DOHH2 (cell line): ENCODE data around the gene FANCG.

ENCODE experiments used
- H3F3A ChIP-seq: fragments of 200-600 bp; sonication (generic), shearing (Covaris generic); 2 replicates; pipeline ENCODE4 v1.6.0; 2016; ENCODE audit warnings: antibody characterized with exemption, mild to moderate bottlenecking; ENCODE audit not compliant: control insufficient read depth, insufficient read depth
- H3K27ac ChIP-seq: fragments of 200-600 bp; sonication (generic); 2 replicates; pipeline ENCODE4 v1.5.1; 2014; ENCODE audit warnings: low read depth, mild to moderate bottlenecking, low read length, moderate library complexity
- H3K27me3 ChIP-seq: fragments of 200-600 bp; sonication (generic); 2 replicates; pipeline ENCODE4 v1.6.1; 2014; ENCODE audit warnings: mild to moderate bottlenecking, low read length, mixed read lengths; ENCODE audit not compliant: control insufficient read depth
- H3K36me3 ChIP-seq: fragments of 200-600 bp; sonication (generic); 2 replicates; pipeline ENCODE4 v1.6.1; 2014; ENCODE audit warnings: mild to moderate bottlenecking, low read length, moderate library complexity, mixed read lengths; ENCODE audit not compliant: control insufficient read depth
- H3K4me1 ChIP-seq: fragments of 200-600 bp; sonication (generic); 2 replicates; pipeline ENCODE4 v1.6.1; 2014; ENCODE audit warnings: mild to moderate bottlenecking, low read length, mixed read lengths; ENCODE audit not compliant: control insufficient read depth
- H3K4me2 ChIP-seq: fragments of 200-600 bp; sonication (generic); 2 replicates; pipeline ENCODE4 v1.6.0; 2014; ENCODE audit warnings: mild to moderate bottlenecking, low read length, moderate library complexity
- H3K4me3 ChIP-seq: fragments of 200-600 bp; sonication (generic); 2 replicates; pipeline ENCODE4 v1.5.1; 2014; ENCODE audit warnings: mild to moderate bottlenecking, low read length, mixed read lengths
- H3K79me2 ChIP-seq: fragments of 200-600 bp; sonication (generic); 2 replicates; pipeline ENCODE4 v1.6.1; 2014; ENCODE audit warnings: mild to moderate bottlenecking, low read length, mixed read lengths; ENCODE audit not compliant: control insufficient read depth
- H3K9me2 ChIP-seq: fragments of 200-600 bp; sonication (generic); replicated peaks from 2 replicates; pipeline ENCODE4 v1.6.1; 2014; ENCODE audit warnings: mild to moderate bottlenecking, low read length, mixed read lengths; ENCODE audit not compliant: control insufficient read depth
- H3K9me3 ChIP-seq: fragments of 200-600 bp; sonication (generic); 2 replicates; pipeline ENCODE4 v1.6.1; 2014; ENCODE audit warnings: antibody characterized with exemption, low read length, mixed read lengths; ENCODE audit not compliant: control insufficient read depth, insufficient read depth
- H4K20me1 ChIP-seq: fragments of 200-600 bp; sonication (generic); 2 replicates; pipeline ENCODE4 v1.6.0; 2014; ENCODE audit warnings: low read depth, mild to moderate bottlenecking, antibody characterized with exemption, low read length, moderate library complexity; ENCODE audit not compliant: control insufficient read depth, insufficient read depth
- CTCF ChIP-seq: fragments of 200-600 bp; sonication (generic); IDR thresholded peaks from one replicate; pipeline ENCODE4 v1.5.1; 2014; ENCODE audit warnings: antibody characterized with exemption, mild to moderate bottlenecking, low read depth, low read length; ENCODE audit not compliant: poor library complexity, severe bottlenecking
- EZH2phosphoT487 ChIP-seq: fragments of 200-600 bp; sonication (generic); IDR thresholded peaks from 2 replicates; pipeline ENCODE4 v1.6.1; 2017; ENCODE audit warnings: borderline replicate concordance, mild to moderate bottlenecking, antibody characterized with exemption, low read length, moderate library complexity, mixed read lengths

Gene FANCG

GRCh38 chr9:35106343-35106730 lies 26.6 kb upstream of the FANCG start:
- TF ChIP-seq EZH2phosphoT487 (no peak), CTCF (no peak)
- H3F3A ChIP-seq: no peaks in the 10 kb centered on the region; the same call in 1 of the 2 replicates
- H3K27me3 ChIP-seq: 0 out of 2 replicates have a peak, but pooled peaks cover 3% of the 10 kb centered on the region
- H3K27ac ChIP-seq: no peak overlapping the region
- peaks cover 25% of the 10 kb centered on the region for H3K4me1 ChIP-seq
- H3K79me2 ChIP-seq: peaks cover 16% of the 10 kb centered on the region
- no peaks in the 10 kb centered on the region for H4K20me1 ChIP-seq
- H3K9me2 ChIP-seq: no peaks in the 10 kb centered on the region
- peaks cover 15% of the 10 kb centered on the region for H3K36me3 ChIP-seq
- no peak overlapping the region for H3K4me2 ChIP-seq
- H3K4me3 ChIP-seq: no peak overlapping the region
- no peaks in the 10 kb centered on the region for H3K9me3 ChIP-seq

DNA sequence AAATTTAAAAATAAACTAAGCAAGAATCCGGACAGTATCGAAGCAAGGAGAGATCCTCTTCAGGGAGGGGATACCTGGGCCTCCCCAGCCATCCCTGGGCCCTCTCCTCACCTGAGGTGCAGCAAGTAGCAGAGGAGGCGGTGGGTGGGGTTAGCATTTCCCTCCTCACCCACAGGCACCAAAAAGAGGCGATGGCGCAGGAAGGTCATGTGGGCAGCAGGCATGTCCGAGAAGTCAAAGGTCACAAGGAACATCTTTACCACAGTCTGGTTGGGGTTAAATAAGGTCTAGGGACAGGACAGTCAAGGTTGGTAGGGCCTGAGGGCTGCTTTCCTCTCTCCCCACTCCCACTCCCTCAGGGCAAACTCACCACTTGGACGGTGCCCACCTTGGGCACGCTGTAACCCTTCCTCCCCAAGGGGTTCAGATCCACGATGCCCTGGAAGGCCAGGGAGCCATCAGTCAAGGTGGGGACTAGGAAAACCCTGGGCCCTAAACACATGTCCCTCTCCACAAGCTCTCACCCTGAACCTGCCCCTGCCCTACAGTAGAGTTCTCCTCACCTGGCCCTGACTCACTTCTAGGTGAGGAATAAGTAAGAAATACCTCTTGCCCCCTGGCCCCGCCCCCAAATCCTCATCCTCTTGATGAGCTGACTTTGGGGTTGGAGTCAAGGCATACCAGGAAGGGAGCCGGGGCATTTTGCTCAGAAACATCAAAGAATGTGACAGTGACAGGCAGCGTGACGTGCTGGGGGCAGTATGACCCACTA lies 26.0 kb upstream of the FANCG start:
- Histone ChIP-seq H3K79me2 (peaks cover 22% of the 10 kb centered on the region), H3K9me3 (no peaks in the 10 kb centered on the region), H3F3A (no peaks in the 10 kb centered on the region; the same call in 1 of the 2 replicates), H3K9me2 (no peaks in the 10 kb centered on the region), H3K4me2 (no peak overlapping the region), H4K20me1 (no peaks in the 10 kb centered on the region), H3K36me3 (peaks cover 21% of the 10 kb centered on the region), H3K4me1 (peaks cover 20% of the 10 kb centered on the region), H3K4me3 (no peak overlapping the region), H3K27ac (no peak overlapping the region), H3K27me3 (0 out of 2 replicates have a peak, but pooled peaks cover 1% of the 10 kb centered on the region)
- no peak for TF ChIP-seq CTCF
- TF ChIP-seq EZH2phosphoT487: no peak

DNA sequence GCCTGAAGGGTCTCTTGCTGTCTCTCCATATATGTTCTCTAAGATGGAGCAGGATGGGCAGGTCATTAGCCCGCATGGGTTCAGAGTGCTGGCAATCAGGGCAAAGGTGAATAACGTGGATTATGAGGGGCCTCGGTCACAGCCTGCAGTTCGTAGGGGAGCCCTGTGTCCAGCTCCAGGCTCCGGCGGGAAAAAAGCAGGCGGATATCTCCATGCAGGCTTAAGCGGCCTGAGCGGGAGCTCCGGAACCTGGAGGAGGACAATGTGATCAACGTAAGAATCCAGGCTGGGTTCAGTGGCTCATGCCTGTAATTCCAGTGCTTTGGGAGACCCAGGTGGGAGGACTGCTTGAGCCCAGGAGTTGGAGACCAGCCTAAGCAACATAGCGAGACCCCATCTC lies 25.4 kb upstream of the FANCG start:
- no peaks in the 10 kb centered on the region for H3K9me2 ChIP-seq
- no peak overlapping the region for H3K4me3 ChIP-seq
- H3K4me2 ChIP-seq: no peak overlapping the region
- no peak overlapping the region for H3K27ac ChIP-seq
- no peaks in the 10 kb centered on the region for H3K27me3 ChIP-seq
- H3K36me3 ChIP-seq: peaks cover 27% of the 10 kb centered on the region
- peaks cover 26% of the 10 kb centered on the region for H3K79me2 ChIP-seq
- no peaks in the 10 kb centered on the region for H4K20me1 ChIP-seq
- peaks cover 18% of the 10 kb centered on the region for H3K4me1 ChIP-seq
- no peaks in the 10 kb centered on the region for H3K9me3 ChIP-seq
- TF ChIP-seq CTCF (no peak), EZH2phosphoT487 (no peak)
- no peaks in the 10 kb centered on the region; the same call in 1 of the 2 replicates for H3F3A ChIP-seq
